GM21723 (cell line): ENCODE measurements around the gene FOXQ1.
"Not testable (repeated sequence)": the region's sequence is repeated elsewhere in the genome, so short reads cannot be mapped to it uniquely, and the experiment has no call there.

ENCODE experiments used
- ATAC-seq: cut with Tn5 transposase; IDR thresholded peaks from one replicate; pipeline ENCODE4 v1.9.1; 2021; ENCODE audit warnings: mild to moderate bottlenecking, moderate library complexity; ENCODE audit not compliant: unreplicated experiment

FOXQ1 gene

DNA sequence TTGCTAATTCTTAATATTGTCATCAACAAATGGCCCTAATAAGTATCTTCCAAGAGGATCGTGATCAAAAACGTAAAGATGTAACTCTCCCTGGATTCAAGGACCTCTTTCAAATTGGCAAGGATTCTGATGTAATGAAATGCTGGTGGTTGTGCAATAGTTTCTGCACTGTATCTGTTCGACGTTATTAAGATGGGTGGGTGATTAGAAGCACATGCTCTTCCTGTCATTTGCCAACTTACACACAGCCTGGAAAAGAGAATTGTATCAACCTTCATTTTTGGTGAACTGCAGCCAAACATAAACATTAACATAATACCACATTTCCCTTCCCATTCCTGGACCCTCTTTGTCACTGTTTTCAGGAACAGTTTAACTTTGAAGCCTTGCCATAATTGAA lies 9.8 kb downstream of the FOXQ1 start:
- no peak for ATAC-seq

DNA sequence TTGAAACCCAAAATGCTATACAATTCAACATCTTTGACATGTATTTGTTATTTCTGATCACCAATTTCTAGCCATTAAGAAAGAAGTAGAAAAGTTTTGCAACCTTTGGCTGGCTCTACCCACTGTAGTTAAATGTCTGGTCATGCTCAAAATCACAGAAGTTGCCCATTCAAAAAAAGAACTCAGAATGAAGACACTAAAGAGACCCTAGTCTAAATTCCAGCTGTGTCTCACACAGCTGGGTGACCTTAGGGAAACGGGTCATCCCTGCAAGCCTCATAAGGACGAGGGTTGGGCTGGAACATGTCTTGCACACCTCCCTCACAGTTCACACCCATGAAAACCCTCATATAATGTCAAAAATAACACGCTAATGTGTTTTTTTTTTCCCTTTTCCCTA lies 10.3 kb downstream of the FOXQ1 start:
- no peak for ATAC-seq

DNA sequence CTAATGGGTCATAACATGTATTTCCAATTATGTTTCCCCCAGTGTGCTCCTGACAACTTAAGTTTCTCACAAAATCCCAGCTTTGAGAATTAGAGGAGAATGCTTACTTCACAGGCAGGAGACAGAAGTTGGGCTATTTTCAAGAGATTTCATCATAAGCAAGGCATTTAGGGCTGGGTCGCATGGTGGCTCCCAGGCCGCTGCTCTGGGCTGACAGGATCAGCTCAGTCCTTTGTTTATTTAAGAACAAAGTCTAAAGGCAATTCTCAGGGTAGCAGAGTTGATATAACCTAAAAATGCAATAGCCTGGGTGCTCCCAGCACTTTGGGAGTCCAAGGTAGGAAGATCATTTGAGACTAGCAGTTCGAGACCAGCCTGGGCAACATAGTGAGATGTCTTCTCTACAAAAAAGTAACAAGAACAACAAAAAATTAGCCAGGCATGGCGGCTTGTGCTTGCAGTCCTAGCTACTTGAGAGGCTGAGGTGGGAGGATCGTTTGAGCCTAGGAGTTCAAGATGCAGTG lies 10.9 kb downstream of the FOXQ1 start:
- no peak for ATAC-seq

DNA sequence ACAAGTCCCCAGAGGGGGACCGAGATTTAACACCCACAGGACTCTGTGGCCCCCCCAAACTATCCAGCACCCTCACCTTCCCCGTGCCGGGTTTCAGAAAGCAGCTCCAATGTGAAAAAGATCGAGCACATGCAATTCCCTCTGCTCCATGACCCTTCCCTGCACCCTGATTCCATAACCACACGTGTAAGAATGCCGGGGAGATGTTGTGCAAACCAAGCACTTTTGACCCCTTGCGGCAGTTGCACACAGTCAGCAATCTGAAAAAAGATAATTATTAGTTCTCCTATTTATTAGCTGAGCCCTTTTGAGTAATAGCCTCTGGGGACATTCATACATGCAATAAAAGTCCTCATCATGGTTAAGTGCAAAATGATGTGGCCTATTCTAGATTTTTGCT lies 13.0 kb downstream of the FOXQ1 start:
- no peak for ATAC-seq

DNA sequence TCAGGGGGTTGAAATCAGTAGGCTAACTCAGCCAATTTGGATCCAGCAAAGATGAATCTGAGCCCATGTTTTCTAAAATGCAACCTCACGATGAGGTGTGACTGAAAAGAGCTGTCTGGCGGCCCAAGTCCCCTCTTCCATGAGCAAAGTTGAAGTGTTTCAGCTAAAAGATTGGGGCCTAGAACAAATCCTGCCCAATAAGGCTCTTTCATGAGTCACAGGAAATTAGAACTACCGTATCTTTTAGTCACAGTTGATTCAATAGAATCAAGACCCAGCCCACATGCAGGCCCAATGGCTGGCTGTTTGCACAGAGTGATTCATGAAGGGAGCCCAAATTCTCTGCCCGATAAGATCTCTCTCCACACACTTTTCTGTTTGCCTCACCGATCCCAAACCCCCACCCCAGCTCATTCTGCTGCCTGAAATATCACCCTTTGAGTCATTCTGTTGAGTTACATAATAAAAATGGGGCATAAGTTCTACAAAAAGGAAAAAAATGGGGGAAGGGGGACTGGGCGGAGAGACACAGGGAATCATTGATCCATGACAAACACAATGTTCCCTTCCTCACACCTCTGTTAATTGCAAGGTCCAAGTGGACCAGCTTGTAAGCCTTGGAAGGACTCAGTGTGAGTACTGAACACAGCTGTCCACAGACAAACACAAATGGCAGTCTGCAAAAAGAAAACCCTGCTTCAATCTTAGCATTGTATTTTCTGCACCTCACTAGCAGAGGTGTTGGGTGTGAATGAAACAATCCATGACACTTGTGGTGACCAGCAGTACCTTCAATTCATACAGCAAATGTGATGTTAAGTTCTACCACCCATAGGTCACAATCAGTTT lies 13.8 kb downstream of the FOXQ1 start:
- no peak for ATAC-seq

DNA sequence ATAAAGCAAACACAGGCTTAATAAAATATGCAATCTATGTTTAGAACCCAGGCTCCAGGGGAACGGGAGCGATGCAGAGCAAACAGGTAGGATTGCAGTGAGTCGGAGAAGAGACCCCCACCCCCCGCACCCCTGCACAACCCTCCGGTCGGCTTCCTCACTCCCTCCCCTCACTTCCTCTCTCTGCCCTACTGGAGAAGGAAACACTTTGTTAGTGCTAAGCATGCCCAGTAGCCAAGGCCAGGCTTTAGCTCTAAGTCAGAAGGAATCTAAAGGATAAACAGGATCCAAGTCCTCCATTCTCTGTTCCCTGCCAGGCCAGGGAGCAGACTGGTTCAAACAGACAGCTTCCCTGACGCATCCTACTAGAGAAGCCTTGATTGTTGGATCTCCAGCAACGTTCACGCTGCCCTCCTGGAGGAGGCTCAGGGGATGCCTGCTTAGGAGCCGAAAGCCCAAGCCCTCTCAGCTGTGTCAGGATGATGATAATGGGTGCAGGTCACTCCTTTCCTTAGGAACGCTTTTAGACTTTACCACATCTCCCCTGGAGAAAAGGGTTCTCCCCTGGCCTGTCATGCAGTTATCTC lies 14.7 kb downstream of the FOXQ1 start:
- ATAC-seq = no peak

DNA sequence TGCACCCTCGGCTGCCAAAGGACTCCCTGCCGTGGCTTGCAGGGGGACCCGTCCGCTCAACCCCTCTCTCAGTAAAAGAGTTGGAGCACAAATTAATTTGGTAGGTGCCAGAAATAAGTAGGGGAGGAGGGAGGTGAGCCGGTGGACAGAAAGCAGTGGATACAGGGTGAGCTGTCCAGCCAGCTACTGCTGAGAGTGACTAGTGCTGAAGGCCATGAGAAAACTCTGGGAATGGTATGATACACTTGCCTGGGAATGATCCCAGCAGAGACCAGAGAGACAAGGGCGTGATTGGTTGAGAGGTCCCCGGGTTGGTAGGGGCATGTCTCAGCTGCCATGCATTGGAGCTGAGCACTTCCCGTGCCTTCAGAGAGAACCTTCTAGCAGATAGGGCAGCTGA lies 15.7 kb downstream of the FOXQ1 start:
- ATAC-seq = no peak

DNA sequence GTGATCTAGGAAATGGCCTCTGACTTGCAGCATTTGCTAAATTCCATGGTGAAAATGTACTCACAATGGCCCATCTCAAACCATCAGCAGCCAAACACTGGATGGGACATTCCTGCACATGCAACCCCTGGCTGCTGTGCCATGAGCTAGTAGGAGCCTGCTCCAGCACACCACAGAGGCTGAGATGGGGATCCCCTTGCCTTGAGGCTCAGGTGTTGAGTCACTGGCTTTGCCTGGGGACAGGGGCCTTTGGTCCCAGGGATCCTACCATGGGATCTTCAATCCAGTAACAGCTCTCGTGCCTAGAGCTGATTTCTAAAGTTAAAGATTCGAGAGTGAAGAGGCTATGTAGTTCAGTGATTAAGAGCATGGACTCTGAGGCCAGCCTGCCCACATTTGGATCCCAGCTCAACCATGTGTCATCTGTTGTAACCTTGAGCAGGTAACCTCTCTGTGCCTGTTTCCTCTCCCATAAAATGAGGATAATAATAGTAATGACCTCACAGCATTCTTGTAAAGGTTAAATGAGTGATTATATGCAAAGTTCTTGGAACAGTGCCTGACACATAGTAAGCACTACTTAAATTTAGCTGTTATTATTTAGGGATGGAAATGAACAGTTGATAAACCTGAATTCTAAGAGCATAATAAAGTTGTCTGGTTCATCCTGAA lies 16.4 kb downstream of the FOXQ1 start:
- no peak for ATAC-seq

DNA sequence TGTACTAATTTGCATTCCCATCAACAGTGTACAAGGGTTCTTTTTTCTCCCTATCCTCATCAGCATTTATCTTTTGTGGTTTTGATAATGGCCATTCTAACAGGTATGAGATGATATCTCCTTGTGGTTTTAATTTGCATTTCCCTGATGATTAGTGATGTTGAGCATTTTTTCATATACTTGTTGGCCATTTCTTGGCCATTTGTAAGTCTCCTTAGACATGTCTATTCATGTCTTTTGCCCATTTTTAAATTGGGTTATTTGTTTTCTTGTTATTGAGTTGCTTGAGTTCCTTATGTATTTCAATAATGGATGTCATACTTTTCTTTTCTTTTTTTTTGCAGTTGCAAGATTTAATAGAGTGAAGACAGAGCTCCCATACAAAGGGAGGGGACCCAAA lies 17.8 kb downstream of the FOXQ1 start:
- no peak for ATAC-seq

DNA sequence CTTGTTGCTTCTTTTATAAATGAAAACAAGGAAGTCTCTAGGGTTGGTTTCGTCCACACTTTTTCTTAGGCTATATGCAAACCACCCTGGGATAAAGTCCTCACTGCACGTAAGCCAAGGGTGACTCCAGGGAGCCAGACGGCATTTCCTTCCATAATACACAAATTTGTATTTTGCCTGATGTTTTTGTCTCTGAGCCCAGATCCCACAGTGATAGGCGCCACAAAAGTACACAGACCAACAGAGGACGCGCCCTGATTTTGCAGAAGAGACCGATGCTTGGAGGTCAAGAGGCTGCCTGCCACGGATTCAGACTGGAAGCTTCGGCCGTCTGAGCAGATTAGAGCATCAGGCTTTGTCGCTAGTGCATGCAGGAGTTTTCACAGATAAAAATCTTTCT lies 22.8 kb downstream of the FOXQ1 start:
- no peak for ATAC-seq

DNA sequence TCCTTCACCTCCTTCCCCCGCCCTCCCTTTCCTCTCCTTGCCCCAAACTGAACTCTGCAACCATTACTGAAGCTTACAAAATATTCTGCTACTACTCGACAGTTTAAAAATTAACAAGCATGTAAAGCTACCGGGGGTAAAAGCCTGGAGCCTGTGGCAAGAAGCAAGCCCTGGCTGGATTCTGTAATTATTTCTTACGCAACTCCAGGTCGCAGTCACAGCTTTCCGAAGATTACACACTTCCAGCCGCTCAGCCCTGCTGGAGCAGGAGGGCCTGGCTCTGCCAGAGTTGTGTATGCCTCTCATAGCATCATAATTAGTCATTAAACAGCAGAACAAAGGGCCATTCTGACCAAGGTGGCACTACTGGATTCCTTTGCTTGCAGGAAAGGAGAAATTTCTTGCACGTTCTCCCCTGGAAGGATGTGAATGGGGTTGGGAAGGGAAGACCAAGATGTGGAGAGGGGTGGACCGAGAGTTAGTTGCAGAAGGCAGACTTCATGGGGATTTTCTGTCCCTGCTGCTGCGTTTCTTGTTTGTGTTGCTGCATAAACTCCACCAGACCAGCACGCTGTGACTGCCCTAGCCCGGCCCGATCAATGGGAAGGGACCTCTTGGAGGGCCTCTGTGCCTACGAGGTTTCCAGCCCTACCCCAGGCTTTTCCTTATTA lies 23.6 kb downstream of the FOXQ1 start:
- ATAC-seq = no peak

DNA sequence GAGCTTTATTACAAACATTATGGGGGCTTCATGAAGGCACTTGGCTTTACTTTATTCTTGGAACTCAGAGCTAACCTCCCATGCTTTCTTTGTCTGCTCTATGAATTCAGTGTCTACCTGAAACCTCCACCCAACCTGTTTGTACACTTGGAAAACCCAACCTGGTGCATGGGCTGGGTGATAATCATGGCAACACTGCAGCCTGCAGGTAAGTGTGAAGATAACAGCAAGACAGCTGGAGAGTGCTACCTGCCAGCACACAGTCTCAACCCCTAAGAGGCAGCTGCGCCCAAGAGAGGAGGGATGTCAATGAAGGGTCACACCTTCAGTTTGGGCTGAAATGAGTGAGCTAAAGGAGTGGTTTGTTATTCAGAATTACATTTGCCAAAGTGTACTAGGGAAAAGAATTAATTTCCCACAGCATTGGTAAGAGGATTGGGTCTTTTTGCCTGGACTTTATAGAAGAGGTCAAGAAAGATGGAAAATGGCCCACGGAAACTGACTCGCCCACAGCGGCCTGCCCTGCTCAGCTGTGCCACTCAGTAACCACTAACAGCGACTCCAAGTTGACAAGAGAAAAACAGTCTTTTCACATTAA lies 24.4 kb downstream of the FOXQ1 start:
- ATAC-seq = no peak

DNA sequence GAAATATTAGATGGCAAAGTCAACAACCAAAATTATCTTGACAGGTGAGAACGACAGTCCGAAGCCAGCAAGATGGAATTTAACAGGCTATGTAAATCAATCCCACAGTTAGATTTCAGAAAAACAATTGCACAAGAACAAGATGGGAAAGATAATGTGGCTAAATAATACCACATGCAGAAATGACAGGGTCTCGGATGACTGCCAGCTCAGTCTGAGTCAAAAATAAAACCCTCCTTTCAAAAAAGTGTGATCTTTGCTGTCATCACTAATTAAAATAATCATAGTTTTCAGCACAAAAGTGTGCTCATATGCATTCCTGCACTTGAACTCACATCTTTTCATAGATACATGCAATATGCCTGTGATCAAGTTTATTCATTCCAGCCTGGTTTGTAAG lies 25.9 kb downstream of the FOXQ1 start:
- no peak for ATAC-seq

DNA sequence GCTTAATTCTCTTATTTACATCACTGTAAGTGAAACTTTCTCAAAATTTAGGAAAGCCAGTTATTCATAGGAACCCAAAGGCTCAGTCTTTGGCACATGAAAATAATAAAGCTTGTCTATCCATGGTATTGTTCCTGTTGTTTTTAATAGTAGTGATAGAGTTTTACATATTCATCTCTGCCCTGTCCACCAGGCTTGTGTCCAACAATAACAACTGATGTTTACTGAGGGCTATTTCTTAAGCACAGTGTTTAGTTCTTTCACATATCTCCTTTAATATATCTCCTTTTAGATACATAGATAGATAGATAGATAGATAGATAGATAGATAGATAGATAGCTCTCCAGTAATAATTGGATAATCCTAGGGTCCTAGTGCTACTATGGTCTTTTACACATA lies 34.2 kb downstream of the FOXQ1 start:
- ATAC-seq = no peak

DNA sequence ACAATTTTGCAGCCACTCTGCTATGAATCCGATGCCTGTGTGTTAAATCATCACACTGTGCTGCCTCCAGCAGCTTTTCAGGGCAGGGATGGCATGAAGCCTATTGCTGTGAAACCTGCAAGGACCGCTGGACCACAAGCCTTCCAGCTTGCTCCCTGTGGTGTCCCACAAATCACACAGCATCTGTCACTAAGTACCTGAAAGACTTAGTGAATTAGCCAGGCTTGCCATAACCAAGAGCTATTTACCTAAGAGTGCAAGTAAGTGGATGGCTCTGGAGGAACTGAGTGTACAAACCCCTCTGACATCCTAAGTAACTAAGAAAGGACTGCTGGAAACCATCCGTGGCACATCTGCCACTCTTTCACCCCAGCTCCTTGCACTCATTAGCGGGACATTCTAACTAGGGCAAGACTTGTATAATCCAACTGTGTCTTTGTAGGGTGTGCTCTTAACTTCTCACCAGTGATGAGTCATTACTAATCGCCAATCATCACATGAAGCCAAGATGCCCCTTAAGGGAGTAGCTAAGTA lies 34.7 kb downstream of the FOXQ1 start:
- no peak for ATAC-seq

DNA sequence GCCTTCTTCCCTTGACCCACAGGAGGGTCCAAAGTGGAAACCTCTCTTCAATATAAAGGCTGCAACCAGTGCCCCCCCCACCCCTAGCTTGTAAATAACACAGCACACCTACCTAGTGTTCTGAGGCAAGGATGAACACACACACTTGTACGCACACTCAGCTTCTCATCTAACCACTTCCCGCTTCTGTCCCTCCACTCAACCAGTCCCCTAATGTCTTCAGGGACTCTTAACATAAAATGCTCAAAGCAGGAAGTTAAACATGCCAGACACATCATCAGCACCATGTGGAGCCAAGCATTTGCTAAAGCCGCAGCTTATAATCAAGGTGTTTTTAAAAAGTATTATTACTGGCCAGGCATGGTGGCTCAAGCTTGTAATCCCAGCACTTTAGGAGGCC lies 35.3 kb downstream of the FOXQ1 start:
- ATAC-seq = no peak

DNA sequence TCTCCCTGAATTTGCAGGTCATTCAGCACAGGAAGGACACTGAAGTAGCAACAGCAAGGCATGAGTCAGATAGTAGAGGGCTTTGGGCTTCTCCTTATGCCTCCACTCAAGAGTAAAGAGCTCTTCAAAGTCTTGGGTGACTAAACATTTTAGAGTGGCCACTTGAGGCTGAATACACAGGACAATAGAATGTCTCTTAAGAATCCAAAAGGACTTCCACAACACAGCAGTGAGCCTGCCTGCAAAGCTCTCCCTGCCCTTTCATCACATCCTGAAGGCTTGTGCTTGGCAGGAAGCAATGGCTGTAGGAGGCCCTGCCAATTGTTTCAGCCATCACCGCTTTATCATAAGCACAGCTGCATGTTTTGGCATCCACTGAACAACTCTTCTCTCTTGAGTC lies 36.8 kb downstream of the FOXQ1 start:
- ATAC-seq = no peak

DNA sequence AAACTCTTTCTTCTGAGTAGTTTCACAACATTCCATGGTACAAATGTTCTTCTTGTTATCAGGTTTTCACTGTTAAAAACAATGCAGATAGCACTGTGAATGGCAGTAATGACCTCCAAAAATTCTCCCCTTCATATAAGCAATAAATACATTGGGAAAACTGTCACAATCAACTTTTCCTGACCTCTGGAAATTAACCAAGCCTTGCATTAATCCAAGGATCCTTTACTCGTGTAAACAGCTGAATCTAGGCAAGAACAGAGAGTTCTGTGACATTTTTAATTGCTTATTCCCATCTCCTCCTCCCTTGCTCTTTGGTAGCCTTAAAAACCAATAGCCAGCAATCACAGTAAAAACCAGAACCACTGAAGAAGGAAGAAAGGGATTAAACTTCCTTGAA lies 37.8 kb downstream of the FOXQ1 start:
- no peak for ATAC-seq

DNA sequence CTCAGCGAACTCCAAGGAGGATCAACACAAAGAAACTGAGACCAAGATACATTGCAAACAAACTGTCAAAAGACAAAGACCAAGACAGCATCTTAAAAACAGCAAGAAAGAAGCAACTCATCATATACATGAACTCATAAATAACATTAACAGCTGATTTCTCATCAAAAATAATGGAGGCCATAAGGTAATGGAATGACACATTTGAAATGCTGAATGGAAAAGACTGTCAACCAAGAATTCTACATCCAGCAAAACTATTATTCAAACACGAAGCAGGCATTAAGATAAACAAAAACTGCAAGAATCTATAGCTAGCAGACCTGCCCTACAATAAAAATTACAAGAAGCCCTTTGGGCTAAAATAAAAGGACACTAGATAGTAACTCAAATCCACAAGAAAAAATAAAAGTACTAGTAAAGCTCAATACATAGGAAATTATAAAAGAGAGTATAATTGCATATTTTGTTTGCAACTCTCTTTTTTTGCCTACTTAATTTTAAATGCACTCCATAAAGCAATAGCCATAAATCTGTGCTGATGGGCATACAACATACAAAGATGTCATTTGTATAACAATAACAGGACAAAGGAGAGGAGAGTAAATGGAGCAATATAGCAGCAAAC lies 39.6 kb downstream of the FOXQ1 start:
- ATAC-seq = no peak

DNA sequence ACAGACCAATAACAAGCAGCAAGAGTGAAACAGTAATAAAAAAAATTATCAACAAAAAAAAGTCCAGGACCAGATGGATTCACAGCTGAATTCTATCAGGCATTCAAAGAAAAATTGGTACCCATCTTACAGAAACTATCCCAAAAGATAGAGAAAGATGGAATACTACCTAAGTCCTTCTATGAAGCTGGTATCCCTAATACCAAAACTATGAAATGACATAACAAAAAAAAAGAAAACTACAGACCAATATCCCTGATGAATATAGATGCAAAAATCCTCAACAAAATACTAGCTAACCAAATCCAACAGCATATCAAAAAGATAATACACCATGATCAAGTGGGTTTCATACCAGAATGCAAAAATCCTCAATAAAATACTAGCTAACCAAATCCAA lies 43.2 kb downstream of the FOXQ1 start:
- not testable (repeated sequence) for ATAC-seq
